Activated naive CD4-positive, alpha-beta T cell treated with anti-CD3 and anti-CD28 coated beads, Interleukin-2, amount 50 U/mL, for 24 hours (primary cell): Measurements from ENCODE around the gene TLE4.

Source experiments
- H3K27ac Mint-ChIP-seq: one replicate; pipeline ENCODE4 v1.8.0; 2021; ENCODE audit warnings: mild to moderate bottlenecking, mixed read lengths
- H3K27me3 Mint-ChIP-seq: one replicate; pipeline ENCODE4 v1.8.0; 2021; ENCODE audit warnings: mixed read lengths
- H3K36me3 Mint-ChIP-seq: one replicate; pipeline ENCODE4 v1.8.0; 2021; ENCODE audit warnings: mixed read lengths
- H3K4me1 Mint-ChIP-seq: one replicate; pipeline ENCODE4 v1.8.0; 2021; ENCODE audit warnings: mixed read lengths
- H3K4me3 Mint-ChIP-seq: one replicate; pipeline ENCODE4 v1.8.0; 2021; ENCODE audit warnings: mild to moderate bottlenecking, mixed read lengths
- H3K9me3 Mint-ChIP-seq: one replicate; pipeline ENCODE4 v1.8.0; 2021; ENCODE audit warnings: mixed read lengths

The TLE4 gene

DNA sequence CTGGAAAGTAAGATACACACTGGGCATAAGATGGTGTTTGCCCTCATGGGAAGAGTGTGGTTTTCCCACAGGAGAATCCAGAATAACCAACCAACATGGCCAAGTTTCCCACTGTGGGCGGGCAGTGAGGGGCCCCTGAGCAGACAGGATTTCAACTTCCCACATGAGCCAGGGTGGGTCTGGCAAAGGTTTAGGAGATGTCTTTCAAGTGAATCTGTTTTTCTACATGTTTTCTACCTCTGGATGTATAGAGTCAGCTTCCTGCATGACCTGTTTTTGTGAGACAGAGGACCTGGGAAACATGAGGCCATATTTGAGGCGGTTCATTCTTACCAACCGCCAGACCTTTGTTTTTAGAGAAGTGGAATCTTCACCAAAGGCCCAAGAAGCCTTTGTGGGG, 100.5 kb downstream of the TLE4 start:
- H3K4me1 Mint-ChIP-seq = peaks cover 62% of the 10 kb centered on the region
- no peak overlapping the region for H3K4me3 Mint-ChIP-seq
- no peak overlapping the region for H3K27ac Mint-ChIP-seq
- H3K27me3 Mint-ChIP-seq = no peaks in the 10 kb centered on the region
- peaks cover 30% of the 10 kb centered on the region for H3K36me3 Mint-ChIP-seq
- no peaks in the 10 kb centered on the region for H3K9me3 Mint-ChIP-seq

DNA sequence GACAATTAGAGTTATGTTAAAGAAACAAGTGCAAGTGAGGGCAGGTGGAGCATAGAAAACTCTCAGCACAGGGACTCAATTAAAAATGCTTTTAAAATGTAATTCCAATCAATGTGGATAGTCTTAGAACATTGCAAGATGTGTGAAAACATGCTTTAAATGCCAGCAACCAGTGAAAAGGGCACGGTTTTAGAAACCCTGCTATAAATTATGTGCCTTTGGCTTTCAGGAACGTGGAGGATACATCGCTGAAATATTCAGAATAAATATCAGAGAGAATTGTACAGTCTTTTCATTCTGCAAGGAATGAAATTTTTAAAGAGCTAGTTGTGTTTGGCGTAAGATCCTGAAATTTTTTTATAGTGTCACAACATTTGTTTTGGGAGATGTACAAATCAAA, 101.1 kb downstream of the TLE4 start:
- H3K27me3 Mint-ChIP-seq = no peaks in the 10 kb centered on the region
- H3K9me3 Mint-ChIP-seq = no peaks in the 10 kb centered on the region
- H3K27ac Mint-ChIP-seq = no peak overlapping the region
- no peak overlapping the region for H3K4me3 Mint-ChIP-seq
- peaks cover 26% of the 10 kb centered on the region for H3K36me3 Mint-ChIP-seq
- H3K4me1 Mint-ChIP-seq = peaks cover 57% of the 10 kb centered on the region

DNA sequence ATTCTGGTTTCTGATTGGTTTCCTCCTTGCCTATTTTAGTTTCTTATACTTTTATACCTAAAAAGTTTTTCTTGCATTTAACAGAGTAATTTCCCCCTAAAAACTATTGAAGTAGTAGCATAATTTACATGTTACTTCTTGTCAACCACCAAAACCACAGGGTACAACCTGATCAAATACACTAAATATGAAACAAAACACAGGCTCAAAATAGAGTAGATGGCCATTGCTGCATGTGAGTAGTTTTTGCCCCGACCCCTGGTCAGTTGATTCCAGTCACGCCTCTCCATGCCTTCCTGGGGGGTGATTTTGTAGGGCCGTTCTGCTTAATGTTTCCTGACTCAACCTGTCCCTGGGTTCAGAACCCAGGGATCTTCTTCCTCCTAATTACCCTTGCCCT, 101.8 kb downstream of the TLE4 start:
- no peak overlapping the region for H3K4me3 Mint-ChIP-seq
- H3K9me3 Mint-ChIP-seq = no peaks in the 10 kb centered on the region
- no peak overlapping the region for H3K27ac Mint-ChIP-seq
- no peaks in the 10 kb centered on the region for H3K27me3 Mint-ChIP-seq
- peaks cover 23% of the 10 kb centered on the region for H3K36me3 Mint-ChIP-seq
- peaks cover 52% of the 10 kb centered on the region for H3K4me1 Mint-ChIP-seq

DNA sequence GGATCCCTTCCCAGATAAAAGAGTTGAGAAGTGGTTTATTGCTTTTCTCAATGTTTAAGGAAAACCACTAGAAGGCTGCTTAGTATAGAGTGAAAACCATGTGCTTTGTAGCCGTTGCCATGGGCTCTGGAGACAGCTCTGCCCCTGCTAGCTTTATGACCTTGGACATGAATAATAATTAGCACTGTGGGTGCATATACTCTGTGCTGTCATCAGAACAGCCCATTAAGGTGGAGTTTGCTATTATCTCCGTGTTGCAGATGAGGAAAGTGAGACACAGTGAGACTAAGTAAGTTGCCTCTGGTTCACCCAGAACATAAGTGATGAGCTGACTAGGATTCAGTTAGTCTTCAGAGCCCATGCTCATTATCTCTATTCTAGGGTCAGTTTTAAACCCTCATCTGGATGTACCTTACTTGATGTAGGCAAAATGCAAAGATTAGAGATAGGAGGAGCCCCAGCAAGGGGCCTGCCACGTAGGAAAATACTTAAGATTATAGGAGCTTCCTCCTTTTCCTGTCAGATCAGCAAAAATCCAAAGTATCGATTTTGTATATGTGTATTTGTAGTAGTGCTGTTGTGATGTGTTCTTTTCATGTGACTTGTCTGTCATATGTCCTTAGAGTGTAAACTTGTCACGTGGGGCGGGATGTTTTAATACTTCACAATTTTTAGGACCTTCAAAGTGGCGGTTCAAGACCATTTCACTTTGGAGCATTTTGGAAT, 102.5 kb downstream of the TLE4 start:
- no peak overlapping the region for H3K4me3 Mint-ChIP-seq
- no peaks in the 10 kb centered on the region for H3K9me3 Mint-ChIP-seq
- no peaks in the 10 kb centered on the region for H3K27me3 Mint-ChIP-seq
- peak overlapping the region; percentile 3 for H3K27ac Mint-ChIP-seq
- H3K4me1 Mint-ChIP-seq = peaks cover 47% of the 10 kb centered on the region
- H3K36me3 Mint-ChIP-seq = peaks cover 21% of the 10 kb centered on the region

DNA sequence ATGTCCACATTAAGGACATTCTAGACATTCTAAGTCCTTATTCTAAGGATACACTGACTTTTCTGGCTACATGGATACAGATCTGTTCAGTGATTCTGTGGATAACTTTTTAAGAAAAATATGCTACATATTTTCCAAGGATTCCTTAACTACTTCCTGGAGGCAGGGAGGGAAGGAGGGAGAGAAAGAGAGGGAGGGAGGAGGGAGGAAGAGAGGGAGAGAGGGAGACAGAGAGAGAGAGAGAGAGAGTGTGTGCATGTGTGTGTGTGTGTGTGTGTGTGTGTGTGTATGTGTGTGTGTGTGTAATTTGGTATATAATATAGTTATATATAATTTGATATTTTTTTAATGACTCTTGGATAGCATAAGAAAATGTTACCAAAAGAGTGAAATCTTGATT, 109.8 kb downstream of the TLE4 start:
- Mint-ChIP-seq H3K27ac (no peak overlapping the region), H3K4me3 (no peak overlapping the region), H3K36me3 (peaks cover 4% of the 10 kb centered on the region), H3K4me1 (peaks cover 46% of the 10 kb centered on the region), H3K9me3 (no peaks in the 10 kb centered on the region), H3K27me3 (no peaks in the 10 kb centered on the region)

DNA sequence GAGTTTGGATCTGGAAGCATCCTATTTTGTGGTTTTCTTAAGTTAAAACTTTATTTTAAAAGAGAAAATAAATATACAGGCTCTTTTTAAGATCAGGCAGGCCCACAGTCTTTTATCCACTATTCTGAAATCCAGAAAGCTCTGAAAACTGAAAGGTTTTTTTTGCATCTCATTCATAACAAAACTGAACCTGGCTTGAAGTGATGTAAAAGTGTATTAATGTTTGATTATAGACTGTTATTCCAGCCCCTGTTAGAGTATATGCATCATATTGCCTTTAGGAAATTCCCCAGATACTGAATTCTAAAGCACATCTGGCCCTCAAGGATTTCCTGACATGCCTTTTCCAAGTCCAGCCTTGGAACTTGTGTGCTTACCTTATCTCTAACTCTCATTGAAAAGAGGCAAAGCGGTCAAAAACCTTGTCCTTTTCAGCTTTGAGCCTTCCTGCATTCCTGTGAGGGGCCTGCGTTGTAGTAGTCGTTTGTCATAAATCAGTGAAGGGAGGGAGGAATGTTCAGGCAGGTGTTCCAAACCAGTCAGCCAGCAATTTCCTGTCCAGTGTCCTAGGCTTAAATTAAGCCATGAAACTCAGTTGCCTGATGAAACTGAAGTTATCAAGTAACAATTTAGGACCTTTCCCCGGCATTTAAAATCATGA, 110.4 kb downstream of the TLE4 start:
- no peak overlapping the region for H3K27ac Mint-ChIP-seq
- no peaks in the 10 kb centered on the region for H3K27me3 Mint-ChIP-seq
- H3K36me3 Mint-ChIP-seq = peaks cover 4% of the 10 kb centered on the region
- no peak overlapping the region for H3K4me3 Mint-ChIP-seq
- peaks cover 53% of the 10 kb centered on the region for H3K4me1 Mint-ChIP-seq
- H3K9me3 Mint-ChIP-seq = no peaks in the 10 kb centered on the region

DNA sequence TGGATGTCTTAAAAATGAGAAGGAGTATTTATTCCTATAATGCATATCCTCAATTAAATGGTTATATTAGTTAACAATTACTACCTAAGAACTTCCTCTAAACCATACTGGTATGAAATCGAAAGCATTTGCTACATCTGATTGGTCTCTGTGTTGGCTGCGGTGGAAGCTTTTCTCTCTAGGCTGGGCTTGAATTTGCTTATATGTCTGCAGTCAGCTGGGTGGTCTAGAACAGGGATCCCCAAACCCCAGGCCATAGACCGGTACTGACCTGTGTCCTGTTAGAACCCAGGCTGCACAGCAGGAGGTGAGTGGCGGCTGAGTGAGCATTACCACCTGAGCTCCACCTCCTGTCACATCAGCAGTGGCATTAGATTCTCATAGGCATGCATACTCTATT, 112.3 kb downstream of the TLE4 start:
- Mint-ChIP-seq H3K4me3 (no peak overlapping the region), H3K36me3 (peaks cover 6% of the 10 kb centered on the region), H3K27me3 (no peaks in the 10 kb centered on the region), H3K9me3 (no peaks in the 10 kb centered on the region), H3K4me1 (peaks cover 65% of the 10 kb centered on the region), H3K27ac (no peak overlapping the region)

DNA sequence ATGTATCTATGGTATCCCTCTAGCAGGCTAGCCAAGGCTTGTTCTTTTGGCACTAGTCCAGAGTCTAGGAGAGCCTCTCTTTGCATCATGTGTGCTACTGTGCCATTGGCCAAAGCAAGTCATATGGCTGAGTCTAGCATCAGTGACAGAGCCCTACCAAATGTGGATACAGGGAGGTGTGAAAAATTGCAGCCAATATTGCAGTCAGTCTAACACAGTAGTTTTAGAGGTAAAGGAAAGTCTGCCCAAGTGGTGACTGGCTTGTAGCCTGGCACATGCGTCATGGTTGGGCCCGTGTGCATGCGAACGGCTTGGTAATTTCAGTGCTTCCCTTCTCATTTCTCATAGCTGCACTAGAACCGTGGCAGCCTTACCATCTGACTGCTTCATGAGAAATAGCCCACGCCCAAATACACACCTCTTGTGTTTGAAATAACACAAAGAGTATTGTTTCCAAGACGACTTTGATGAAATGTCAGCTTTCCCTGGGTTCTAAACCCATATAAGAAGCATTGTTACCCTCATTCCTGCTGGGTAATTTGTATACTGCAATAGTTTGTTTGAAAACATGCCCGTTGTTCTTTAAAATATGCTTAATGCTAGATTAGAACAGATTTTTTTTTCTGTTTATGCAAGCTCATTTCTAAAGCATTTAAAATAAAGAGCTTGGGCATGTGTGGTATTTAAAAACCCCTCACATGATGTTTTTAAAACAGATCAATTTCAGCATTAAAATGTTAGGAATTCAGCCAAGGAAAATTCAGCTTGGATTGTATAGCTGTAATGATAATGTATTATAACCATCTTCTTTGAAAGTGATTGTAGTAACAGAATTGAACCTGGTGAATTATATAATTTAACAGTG, 113.2 kb downstream of the TLE4 start:
- H3K36me3 Mint-ChIP-seq = peaks cover 7% of the 10 kb centered on the region
- H3K27me3 Mint-ChIP-seq = no peaks in the 10 kb centered on the region
- no peak overlapping the region for H3K27ac Mint-ChIP-seq
- peaks cover 66% of the 10 kb centered on the region for H3K4me1 Mint-ChIP-seq
- no peaks in the 10 kb centered on the region for H3K9me3 Mint-ChIP-seq
- no peak overlapping the region for H3K4me3 Mint-ChIP-seq

DNA sequence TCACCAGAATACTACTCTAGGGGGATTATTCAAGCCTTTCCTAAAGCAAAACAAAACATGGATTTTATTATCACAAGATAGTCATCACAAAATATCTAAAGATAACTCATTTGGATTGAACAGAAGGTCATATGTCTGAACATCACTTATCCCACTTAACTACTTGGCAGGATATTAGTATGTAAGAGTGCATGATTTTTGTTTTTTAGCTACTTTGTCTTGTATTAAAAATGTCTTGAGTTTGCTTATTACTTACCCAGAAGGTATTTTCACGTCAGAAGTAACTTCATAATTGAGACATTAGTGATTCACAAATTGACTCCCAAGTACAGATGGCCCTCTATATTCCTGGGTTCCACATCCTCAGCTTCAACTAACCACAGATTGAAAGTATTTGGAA, 113.8 kb downstream of the TLE4 start:
- H3K9me3 Mint-ChIP-seq = no peaks in the 10 kb centered on the region
- no peaks in the 10 kb centered on the region for H3K27me3 Mint-ChIP-seq
- peaks cover 67% of the 10 kb centered on the region for H3K4me1 Mint-ChIP-seq
- peaks cover 8% of the 10 kb centered on the region for H3K36me3 Mint-ChIP-seq
- H3K27ac Mint-ChIP-seq = no peak overlapping the region
- no peak overlapping the region for H3K4me3 Mint-ChIP-seq

DNA sequence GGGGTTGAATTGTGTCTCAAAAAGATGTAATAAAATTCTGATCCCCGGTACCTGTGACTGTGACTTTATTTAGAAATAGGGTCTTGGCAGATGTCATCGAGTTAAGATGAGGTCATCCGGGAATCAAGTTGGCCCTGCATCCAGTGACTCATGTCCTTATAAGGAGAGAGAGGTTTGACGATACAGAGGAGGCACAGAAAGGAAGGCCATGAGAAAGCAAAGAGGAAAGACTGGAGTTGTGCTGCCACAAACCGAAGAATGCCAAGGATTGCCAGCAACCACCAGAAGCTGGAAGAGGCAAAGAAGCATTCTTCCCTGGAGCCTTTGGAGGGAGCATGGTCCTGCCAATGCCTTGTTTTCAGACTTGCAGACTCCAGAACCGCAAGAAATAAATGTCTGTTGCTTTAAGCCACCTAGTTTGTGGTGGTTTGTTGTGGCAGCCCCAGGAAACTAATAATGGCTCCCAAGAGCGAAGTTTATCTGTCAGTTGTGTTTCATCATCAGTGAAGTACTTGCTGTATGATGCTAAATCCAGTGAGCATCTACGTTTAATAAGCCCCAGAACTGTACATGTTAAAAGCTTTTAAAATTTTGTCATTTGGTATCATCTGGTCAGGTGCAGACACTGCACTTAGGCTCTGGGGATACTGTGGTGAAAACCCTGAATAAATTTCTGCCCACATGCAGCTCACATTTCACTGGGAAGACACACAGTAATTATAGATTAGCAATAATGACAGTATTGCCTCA, 114.8 kb downstream of the TLE4 start:
- Mint-ChIP-seq H3K36me3 (peaks cover 10% of the 10 kb centered on the region), H3K4me1 (peaks cover 69% of the 10 kb centered on the region), H3K4me3 (no peak overlapping the region), H3K27ac (no peak overlapping the region), H3K27me3 (no peaks in the 10 kb centered on the region), H3K9me3 (no peaks in the 10 kb centered on the region)

DNA sequence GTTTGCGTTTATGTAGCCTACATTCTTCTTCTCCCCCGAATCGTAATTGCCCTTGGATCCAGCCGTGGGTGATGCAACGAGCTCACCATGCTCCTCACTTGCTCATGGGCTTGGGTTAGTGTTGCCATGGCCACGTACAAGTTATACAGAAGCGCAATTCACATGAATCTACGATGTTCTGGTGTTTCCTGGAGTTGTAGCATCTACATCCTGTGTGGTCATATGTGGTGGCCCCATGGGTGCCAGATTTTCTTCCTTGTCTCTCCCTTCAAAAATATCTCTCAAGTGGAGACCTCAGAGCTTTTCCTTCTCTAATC, 115.3 kb downstream of the TLE4 start:
- Mint-ChIP-seq H3K27ac (no peak overlapping the region), H3K4me3 (no peak overlapping the region), H3K27me3 (no peaks in the 10 kb centered on the region), H3K9me3 (no peaks in the 10 kb centered on the region), H3K36me3 (peaks cover 10% of the 10 kb centered on the region), H3K4me1 (peaks cover 69% of the 10 kb centered on the region)

DNA sequence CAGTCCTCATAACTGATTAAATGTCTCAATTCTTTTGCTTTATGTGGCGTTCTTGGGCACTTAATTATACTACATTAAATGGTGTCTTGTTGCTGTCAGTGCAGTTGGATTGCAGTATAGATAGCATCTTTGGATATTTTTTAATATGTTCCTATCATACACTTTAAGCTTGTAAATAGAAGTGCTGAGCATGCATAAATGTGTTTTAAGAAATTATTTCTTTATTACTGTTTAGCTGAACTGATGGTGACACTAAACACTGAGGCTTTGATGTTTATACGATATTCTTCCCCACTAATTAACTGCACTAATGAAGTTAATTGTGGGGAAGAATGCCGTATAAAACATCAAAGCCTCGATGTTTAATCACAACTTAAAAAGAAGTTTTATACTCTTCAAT, 116.6 kb downstream of the TLE4 start:
- no peaks in the 10 kb centered on the region for H3K9me3 Mint-ChIP-seq
- no peak overlapping the region for H3K27ac Mint-ChIP-seq
- no peak overlapping the region for H3K4me3 Mint-ChIP-seq
- H3K36me3 Mint-ChIP-seq = peaks cover 10% of the 10 kb centered on the region
- no peaks in the 10 kb centered on the region for H3K27me3 Mint-ChIP-seq
- H3K4me1 Mint-ChIP-seq = peaks cover 76% of the 10 kb centered on the region

DNA sequence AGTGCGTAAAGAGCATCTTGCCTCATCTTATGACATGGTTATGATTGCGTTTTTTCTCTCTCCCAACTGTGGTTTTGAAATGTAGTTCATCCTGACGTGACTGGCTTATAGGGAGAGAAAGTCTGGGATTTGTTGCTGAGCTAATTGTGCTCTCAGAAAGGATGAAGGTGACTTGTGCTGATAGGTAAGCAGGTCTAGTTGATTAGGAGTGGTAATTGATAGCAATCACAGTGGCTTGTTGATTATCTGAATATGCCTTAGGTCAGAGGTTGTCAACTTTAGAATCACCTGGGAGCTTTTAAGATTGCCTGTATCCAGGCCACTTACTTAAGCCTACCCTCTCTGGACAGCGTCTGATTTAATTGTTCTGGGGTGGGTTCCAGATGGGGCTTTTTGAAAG, 117.8 kb downstream of the TLE4 start:
- no peak overlapping the region for H3K27ac Mint-ChIP-seq
- no peaks in the 10 kb centered on the region for H3K27me3 Mint-ChIP-seq
- peaks cover 77% of the 10 kb centered on the region for H3K4me1 Mint-ChIP-seq
- no peak overlapping the region for H3K4me3 Mint-ChIP-seq
- H3K9me3 Mint-ChIP-seq = no peaks in the 10 kb centered on the region
- H3K36me3 Mint-ChIP-seq = peaks cover 10% of the 10 kb centered on the region

DNA sequence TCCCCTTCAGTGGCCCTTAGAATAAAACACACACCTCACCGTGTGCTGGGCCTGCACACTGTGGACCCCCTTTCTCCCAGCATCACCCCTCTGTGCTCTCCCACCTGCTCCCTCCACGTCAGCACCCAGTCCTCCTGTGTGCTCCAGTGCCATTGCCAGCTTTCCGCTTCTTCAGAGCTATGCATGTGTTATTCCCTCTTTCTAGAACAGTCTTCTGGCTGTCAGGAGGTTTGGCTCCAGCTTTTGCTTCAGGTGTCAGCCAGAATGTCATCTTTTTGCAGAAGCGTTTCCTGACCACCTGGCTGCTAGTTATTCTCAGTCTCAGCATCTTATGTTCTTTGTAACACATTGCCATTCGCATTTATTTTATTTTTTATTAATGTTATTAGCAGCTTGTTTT, 119.7 kb downstream of the TLE4 start:
- peaks cover 77% of the 10 kb centered on the region for H3K4me1 Mint-ChIP-seq
- H3K27me3 Mint-ChIP-seq = no peaks in the 10 kb centered on the region
- peaks cover 7% of the 10 kb centered on the region for H3K36me3 Mint-ChIP-seq
- H3K4me3 Mint-ChIP-seq = no peak overlapping the region
- no peaks in the 10 kb centered on the region for H3K9me3 Mint-ChIP-seq
- H3K27ac Mint-ChIP-seq = no peak overlapping the region

DNA sequence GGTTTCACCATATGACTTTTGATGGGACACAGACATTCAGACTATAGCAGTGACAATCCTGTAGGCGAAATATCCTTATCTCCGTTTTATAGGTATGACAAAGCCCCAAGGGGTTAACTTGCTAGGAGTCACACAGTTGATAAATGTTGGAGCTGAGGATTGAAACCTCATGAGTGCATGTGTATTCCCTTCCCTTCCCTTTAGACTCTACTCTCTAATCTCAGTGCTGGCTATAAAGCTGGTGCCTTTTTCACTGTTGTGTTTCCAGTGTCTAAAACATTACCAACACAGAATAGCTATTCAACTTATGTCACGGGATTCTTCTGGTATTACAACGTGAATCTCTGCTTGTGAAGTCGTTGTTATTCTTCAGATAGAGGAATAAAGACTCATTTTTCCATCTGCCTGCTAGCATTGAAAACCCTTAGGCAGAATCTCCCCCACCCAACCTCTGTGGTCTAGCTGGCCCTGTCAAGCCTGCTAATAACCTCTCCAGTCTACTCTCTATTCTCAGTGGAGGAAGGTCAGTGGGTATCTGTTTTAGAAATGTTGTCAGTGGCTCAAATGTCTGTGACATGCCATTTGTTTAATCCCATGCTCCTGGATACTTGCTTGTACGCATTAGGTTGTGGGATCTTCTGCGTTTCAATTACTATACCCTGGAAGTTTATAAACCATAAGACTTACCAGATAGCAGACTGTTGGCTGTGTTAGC, 121.2 kb downstream of the TLE4 start:
- Mint-ChIP-seq H3K27me3 (no peaks in the 10 kb centered on the region), H3K27ac (no peak overlapping the region), H3K9me3 (no peaks in the 10 kb centered on the region), H3K4me1 (peaks cover 75% of the 10 kb centered on the region), H3K36me3 (peaks cover 5% of the 10 kb centered on the region), H3K4me3 (no peak overlapping the region)
